Jurkat, Clone E6-1 (cell line): ENCODE data around the gene CXCL5.
"Not testable (repeated sequence)": the region's sequence is repeated elsewhere in the genome, so short reads cannot be mapped to it uniquely, and the experiment has no call there.

Source experiments
- DNase-seq: peaks from one replicate; pipeline ENCODE4 v3.0.0-alpha.2; 2011; ENCODE audit warnings: low read depth, low spot score
- H3K4me3 ChIP-seq: 2 replicates; pipeline ENCODE4 v1.5.1; 2011; ENCODE audit warnings: mild to moderate bottlenecking, low read length, control low read depth, moderate library complexity

CXCL5 gene

DNA sequence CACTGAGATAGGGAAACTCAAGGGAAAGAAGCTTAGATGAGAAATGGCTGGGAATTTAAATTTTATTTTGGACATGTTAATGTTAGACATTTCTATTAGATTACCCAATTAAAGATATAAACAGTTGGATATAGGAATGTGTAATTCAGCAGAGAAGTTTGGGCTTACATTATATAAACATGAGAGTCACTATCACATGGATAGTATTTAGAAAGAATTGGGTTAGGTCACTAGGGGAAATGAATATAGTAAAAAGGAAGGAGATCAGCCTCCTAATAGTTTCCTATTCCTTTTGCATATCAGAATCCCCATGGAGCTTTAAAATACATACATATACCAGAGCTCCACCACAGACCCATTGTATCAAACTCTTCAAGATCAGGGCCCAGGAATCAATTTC lies 19.6 kb upstream of the CXCL5 start:
- no peak overlapping the region for H3K4me3 ChIP-seq
- DNase-seq = no peak

DNA sequence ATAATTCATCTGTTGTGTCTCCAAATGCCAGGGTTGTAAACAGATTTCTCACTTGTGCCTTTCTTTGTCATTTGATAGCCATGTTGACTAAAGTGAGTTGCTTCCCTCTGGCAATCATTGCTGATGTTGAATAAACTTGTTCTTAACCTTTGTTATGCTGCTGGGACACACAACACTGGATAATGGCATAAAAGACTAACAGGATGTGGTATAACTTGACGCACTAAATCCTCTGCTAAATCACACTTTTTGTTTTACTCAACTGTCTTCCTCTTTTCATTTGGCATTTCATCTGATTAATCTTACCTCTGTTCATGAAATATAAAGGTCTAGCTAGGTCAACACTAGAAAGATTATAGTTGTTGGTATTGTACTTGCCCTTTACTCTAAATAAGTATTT lies 17.6 kb upstream of the CXCL5 start:
- peak; percentile 72 for DNase-seq
- H3K4me3 ChIP-seq = no peak overlapping the region

DNA sequence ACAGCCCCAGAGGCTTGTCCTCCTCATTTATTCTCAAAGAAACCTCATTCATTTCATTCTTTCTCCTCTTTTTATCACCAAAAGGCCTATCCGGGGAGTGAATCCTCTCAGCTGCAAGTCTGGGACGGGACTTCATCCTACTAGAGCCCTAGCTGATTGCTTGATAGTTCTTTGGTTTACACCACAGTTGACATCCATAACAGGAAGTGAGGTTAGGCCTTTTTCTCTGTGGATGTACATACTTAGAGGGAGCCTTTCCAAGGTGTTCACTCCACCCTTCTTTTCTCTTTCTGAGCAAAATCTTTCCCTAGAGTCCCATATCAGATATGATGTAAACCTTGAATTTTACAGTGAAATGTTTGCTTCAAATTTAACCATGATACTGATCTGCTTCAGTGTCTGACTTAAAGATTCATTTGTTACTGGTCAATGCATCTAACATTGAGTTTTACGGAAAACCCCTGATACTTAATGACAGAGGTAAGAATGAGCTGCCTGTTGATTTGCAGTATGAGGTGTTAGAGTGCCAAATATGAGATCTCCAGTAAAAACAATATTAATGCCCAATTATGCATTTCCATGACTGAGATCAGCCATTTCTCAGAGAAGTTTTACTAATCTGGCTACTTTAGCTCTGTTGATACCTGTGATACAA lies 16.8 kb upstream of the CXCL5 start:
- DNase-seq = no peak
- H3K4me3 ChIP-seq = no peak overlapping the region

DNA sequence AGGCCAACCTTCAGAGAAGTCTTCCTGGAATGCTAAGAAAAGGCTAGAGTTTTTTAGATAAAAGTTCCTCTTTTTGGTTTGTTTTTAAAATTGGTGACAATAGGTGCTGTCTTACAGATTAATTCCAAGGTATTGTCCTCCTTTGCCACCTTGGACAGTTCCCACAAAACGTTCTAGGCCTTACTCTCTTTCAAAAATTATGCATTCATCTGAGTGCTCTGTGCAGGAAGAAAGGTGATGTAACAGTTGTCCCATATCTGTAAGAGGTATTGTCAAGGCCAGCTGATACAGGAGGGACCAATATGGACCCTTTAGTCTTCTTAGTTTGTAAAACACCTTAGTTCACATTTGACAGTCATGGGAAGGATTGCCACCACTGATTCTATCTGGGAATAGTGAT lies 15.9 kb upstream of the CXCL5 start:
- no peak for DNase-seq
- no peak overlapping the region for H3K4me3 ChIP-seq

DNA sequence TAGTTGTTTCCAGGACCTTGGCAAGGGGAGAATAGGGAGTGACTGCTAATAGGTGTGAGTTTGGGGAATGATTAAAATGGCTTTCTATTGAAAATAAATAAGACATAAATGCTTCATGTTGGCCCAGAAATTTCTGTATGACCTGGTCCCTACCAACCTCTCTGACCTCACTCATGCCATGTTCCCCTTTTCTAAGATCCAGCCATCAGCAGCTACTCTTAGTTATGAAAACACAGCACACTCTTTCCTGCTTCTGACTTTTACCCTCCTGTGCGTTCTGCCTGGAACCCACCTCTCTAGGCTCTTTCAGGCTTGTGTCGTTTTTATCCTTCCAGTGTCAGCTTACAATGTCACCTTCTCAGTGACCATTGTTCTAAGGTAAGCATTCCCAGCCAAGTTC lies 14.8 kb upstream of the CXCL5 start:
- no peak for DNase-seq
- no peak overlapping the region for H3K4me3 ChIP-seq

DNA sequence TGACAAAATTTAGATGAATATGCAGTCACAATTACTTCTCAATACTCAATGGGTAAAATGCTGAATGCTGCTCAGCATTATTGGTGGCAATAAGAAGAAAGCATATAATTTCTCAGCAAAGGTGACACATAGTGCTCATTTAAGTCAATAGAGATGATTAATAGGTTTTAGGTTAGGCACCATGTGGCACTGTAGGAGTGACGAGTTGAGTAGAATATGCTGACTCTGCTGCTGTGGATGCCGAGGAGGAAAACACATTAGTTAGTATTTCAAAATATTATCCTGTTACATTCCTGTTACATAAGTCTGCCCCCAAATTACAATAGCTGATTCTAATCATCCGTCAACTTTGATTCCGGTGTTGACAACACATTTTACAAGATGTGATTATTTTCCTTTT lies 13.7 kb upstream of the CXCL5 start:
- DNase-seq = no peak
- no peak overlapping the region for H3K4me3 ChIP-seq

DNA sequence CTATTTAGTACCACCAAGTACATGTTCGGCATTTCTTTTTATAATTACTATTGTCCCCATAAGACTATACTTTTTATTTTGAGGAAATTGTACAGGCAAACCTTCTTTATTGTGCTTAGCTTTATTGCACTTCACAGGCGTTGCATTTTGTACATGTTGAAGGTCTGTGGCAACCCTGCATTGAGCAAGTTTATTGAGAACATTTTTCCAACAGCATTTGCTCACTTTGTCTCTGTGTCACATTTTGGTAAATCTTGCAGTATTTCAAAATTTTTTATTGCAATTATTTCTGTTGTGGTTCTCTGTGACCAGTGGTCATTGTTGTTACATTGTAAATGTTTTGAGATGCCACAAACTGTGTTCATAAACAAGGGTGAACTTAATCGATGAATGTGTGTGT lies 10.8 kb upstream of the CXCL5 start:
- no peak for DNase-seq
- no peak overlapping the region for H3K4me3 ChIP-seq

DNA sequence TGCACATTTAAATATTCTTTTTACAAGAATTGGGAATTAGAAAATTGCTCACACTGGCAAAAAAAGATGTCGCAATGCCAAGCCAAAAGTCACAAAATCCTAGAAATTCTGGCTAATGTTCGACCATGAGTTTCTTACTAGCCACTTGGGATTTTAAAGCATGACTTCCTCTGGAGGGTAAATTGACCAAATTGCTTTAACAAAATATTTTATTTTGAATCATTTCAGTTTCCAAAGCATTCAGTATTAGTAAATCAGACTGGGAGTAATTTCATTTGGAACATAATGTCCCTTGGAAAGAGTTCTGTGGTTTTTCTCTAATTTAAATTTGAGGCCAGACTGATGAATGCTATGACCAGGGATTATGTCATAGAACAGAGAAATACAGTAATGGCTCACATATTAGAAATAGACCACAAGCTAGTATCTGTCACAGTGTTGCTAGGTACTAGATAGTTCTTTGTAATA lies 7.6 kb upstream of the CXCL5 start:
- no peak overlapping the region for H3K4me3 ChIP-seq
- DNase-seq = no peak

DNA sequence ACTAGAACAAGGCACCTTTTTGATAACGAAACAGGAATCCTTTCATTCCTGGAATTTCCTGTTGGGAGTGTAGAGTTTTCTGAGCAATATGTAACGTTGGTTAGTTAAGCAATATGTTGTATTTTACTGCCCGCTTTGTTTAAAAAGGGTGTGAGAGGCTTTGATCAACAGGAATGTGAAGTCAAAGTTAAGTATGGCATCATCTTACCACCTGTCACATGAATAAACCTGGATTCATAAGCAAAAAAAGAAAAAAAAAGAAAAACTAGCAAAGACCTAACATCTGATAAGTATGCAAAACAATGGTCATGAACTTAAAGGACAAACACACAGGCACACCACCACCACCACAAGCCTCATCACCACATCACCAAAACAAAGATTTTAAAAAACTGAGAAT lies 7.1 kb upstream of the CXCL5 start:
- no peak for DNase-seq
- H3K4me3 ChIP-seq = no peak overlapping the region

DNA sequence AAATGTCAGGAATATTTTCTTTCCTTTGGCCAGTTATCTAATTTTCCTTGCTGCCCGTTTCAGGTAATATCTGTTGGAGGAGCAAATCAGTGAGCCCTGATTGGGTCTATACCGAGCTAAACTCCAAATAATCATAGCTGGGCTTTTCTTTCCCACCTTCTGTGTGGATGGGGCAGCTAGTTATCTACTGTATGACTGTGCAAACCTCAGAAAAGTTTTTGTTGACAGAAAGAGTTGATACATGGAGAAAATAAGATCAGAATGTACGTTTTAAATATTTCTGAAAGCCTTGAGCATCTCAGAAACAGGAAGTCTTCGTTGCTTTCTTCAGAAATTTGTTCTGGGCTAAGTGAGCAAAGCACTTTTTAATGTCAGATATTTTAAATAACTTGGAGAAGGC lies 6.2 kb upstream of the CXCL5 start:
- no peak overlapping the region for H3K4me3 ChIP-seq
- DNase-seq = no peak

DNA sequence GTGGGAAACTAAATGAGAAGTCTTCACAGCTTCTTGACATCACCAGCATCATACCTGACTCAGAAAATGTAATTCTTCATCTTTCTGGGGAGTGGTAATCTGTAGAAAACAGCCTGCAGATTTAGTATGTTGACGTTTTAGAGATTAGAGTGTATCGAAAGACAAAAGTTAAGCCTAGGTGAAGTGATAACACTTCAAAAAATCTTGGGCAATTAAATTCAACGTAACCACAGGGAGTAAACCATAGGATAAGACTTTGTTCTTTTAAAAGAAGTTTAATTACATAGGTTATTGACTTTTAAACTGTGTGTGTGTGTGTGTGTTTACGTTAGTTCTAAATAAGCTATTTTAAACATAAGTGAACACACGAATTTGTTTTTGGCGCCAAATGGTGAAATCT lies 1.8 kb upstream of the CXCL5 start:
- H3K4me3 ChIP-seq = no peak overlapping the region

DNA sequence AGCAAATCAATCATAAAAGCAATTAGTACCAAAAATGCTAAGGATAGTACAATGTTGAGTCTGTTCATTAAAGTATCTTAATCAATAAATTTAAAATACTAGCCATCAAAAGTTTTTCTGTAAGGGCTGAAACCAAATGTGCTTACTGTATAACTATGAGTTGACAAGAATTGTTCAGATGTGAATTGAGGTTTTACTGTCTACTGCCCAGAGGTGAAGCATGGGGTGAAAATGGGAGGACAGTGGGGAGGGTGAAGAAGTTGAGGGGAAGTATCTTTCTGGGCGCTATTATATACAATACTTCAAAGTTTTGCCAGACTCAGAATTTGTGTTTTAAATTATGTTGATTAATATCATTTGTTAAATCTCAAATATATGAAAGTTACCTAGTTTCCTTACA lies 6.4 kb downstream of the CXCL5 start:
- H3K4me3 ChIP-seq = no peak overlapping the region
- DNase-seq = no peak

More for the DNA sequence above, 1.8 kb upstream of the CXCL5 start:
- no peak for DNase-seq

DNA sequence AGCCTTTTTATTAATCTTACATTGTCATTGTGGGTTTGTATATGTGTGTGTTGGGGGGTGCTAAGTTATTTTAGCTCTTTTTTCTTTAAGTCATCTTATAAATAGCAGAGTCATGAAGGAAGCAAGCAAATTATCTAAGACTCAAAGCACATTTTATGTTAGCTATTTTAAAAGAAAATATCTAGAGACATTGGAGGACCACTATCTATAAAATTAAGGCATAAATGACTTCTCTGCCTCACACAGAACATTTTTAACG lies 6.8 kb downstream of the CXCL5 start:
- no peak overlapping the region for H3K4me3 ChIP-seq
- no peak for DNase-seq

DNA sequence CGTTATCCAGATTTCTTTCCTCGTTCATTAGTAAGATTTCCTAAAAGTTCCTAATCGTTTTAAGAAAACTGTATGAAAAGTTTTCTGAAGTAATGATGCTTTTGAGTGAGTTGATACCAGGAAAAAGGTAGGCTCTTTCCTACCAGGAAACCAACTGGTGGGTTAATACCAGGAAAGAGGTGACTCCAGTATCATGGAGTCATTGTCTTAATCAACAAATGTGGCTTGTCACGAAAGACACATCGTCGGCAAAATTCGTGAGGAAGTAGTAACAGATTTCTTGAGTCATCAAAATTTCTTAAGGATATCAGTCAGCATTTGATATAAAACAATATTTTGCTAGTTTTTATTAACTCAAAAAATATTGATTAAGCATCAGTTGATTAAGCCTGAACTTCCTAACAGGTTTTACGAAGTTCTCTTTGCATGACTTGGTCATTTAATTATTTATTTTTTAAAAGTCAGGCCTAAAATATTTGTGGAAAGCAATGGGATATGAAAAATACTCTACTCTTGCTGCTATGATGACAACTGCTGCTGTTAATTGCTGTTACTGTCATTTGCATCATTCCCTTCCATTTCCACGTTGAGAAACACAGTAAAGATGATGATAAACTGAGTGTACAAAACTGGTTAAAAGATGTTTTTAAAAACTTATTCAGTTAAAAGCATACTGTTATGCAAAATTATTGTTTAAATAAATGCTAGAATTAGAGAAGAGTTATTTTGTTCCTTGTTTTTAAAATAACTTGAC lies 7.3 kb downstream of the CXCL5 start:
- DNase-seq = no peak
- no peak overlapping the region for H3K4me3 ChIP-seq

DNA sequence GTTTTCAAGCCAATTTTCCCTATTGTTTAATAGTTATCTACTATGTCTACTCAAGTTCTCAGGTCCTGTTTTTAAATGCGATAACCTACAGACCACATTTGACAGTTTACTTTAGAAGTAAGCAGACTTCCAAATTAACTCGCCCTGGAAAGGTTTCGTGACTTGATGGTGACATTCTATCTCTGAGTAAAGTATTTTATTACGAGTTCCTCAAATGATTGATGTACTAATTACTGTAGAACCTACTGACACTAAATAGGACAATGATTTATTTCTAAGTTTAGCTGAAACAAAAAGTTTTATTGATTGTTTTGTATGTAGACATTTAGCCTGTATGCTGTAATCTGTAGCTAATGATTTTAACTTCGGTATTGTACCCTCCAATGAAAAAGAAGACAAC lies 8.5 kb downstream of the CXCL5 start:
- no peak for DNase-seq
- no peak overlapping the region for H3K4me3 ChIP-seq

DNA sequence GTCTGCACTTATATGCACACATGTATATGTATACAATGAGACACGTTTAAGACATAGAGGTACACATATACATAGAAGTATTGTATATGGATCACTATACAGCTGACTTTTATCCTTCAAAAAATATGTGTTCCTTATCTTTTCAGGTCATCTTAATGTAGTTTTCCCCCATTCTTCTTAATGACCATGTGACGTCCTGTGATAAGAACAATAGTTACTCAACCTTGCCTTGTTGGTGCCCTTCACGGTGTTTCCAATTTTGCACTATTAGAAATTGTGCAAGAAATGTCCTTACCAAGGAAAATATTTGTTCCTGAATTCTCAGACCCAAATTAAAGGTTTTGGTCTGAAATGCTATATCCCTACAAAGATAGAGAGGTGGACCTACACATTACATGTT lies 9.4 kb downstream of the CXCL5 start:
- no peak overlapping the region for H3K4me3 ChIP-seq
- no peak for DNase-seq

DNA sequence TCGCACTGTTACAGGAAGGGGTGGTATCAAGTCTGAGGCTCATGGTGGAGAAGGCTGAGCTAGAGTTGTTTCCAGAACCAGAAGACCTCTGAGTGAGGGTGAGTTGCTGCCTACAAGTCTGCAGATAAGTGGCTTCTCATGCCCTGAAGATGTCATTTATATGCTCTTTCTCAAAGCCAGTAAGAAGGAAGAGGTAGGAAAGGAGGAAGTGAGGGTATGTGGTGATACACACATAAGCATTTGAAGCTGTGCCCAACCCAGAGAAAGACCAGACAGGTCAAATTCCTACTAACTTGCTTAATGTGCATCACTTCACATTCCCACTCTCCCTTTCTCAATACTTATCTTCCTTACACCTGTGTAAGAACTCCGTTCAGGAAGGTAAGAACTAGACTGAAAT lies 10.4 kb downstream of the CXCL5 start, which contains the start of gene PPBP:
PPBP (minus strand) TSS at position 130 of the 400 bp plus-strand sequence; CDS start at position 43, 87 bp downstream.
- no peak within 1 kb of the TSS for H3K4me3 ChIP-seq
- peak; percentile 5 for DNase-seq

DNA sequence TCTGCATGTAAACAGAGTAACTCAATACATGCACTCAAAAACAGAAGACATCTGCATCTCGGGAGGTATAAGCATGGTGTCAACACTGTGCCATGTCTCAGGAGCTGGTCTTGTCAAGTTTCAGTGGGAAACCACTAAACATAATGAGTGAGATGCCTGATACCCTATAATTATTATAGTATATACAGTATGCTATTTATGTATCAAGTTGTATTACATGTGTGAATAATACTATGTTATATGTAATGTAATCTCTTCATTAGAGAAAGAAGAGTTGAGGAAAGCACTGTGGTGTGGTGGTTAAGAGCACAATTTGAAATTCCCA lies 13.0 kb downstream of the CXCL5 start:
- DNase-seq = no peak
- H3K4me3 ChIP-seq = no peak overlapping the region

DNA sequence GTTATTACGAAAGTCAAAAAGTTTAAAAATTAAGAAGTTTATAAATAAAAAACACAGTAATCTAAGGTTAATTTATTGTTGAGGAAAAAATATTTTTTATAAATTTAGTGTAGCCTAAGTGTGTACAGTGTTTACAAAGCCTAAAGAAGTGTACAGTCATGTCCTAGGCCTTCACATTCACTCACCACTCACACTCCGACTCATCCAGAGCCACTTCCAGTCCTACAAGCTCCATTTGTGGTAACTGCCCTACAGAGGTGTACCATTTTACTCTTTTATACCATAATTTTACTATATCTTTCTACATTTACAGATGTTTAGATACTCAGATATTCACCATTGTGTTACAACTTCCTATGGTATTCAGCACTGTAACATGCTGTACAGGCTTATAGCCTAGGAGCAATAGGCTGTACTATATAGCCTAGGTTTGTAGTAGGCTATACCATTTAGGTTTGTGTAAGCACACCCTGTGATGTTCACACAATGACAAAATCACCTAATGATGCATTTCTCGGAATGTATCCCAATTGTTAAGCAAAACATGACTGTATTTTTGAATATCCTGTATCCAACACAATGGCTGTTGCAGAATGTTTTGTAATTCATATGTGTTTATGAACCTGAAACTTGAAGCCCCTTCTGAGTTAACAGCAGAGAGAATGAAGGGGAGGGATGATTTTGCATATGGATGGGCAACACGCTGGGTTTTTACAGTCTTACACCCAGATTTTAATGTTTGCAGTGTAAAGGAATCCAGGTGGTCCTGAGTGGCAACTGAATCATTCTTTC lies 13.5 kb downstream of the CXCL5 start:
- DNase-seq = no peak
- no peak overlapping the region for H3K4me3 ChIP-seq

DNA sequence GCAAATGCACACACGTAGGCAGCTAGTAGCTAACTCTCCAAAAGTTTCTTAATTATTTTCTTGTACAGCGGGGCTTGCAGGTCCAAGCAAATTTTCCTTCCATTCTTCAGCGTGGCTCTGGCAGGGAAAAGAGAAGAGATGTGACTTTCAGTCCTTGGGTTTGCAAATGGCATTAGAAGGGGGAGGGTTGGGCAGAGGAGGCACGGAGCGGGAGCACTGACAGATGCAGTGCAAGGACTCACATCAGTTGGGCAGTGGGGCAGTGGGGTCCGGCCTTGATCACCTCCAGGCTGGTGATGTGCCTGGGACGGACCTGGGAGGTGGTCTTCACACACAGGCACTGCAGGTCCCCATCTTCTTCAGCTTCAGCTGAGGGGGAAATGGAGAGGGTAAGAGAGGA lies 17.3 kb downstream of the CXCL5 start:
- DNase-seq, H3K4me3 ChIP-seq: not testable (repeated sequence)
